ENCODE data around the gene AUP1. TPM values are rescaled to one million over a fixed set of nuclear protein-coding genes. Genes with fewer than 3 reads are reported as not detected.
"Not testable (repeated sequence)": the region's sequence is repeated elsewhere in the genome, so short reads cannot be mapped to it uniquely, and the experiment has no call there.

The AUP1 gene
- total RNA-seq, 1 experiment from 2014 or later: 135 TPM

GRCh38 chr2:74499267-74499939, 30.1 kb downstream of the AUP1 start, which contains the start of gene LBX2:
Gene LBX2, minus strand, starts transcription at chr2:74499603. Its CDS starts 66 bp downstream, at chr2:74499537.
- DNase-seq (ENCODE audit: low read depth): peak; percentile 40

GRCh38 chr2:74498500-74499266, 30.8 kb downstream of the AUP1 start:
- peak; percentile 59 for DNase-seq (ENCODE audit: low read depth)

- DNase-seq (ENCODE audit: low read depth): no peak
Measured at GRCh38 chr2:74497777-74498499, 31.6 kb downstream of the AUP1 start.

- DNase-seq (ENCODE audit: low read depth): no peak
Measured at GRCh38 chr2:74496997-74497776, 32.3 kb downstream of the AUP1 start.

- DNase-seq (ENCODE audit: low read depth): no peak
Measured at GRCh38 chr2:74495440-74495839, 34.1 kb downstream of the AUP1 start.

GRCh38 chr2:74493546-74493945, 36.0 kb downstream of the AUP1 start:
- no peak for DNase-seq (ENCODE audit: low read depth)

GRCh38 chr2:74491648-74492544, 37.6 kb downstream of the AUP1 start:
- no peak for DNase-seq (ENCODE audit: low read depth)

GRCh38 chr2:74489906-74490305, 39.6 kb downstream of the AUP1 start:
- DNase-seq (ENCODE audit: low read depth): no peak

- no peak for DNase-seq (ENCODE audit: low read depth)
Measured at GRCh38 chr2:74488643-74489481, 40.6 kb downstream of the AUP1 start.

GRCh38 chr2:74486141-74486540, 43.4 kb downstream of the AUP1 start:
- no peak for DNase-seq (ENCODE audit: low read depth)

GRCh38 chr2:74483675-74484164, 45.8 kb downstream of the AUP1 start:
- not testable (repeated sequence) for DNase-seq (ENCODE audit: low read depth)

GRCh38 chr2:74482801-74483674, 46.5 kb downstream of the AUP1 start, which contains the start of the genes CCDC142 and TTC31:
Gene CCDC142, minus strand, starts transcription at chr2:74482998. Its CDS starts 161 bp downstream, at chr2:74482837.
Gene TTC31, plus strand, starts transcription at chr2:74483081. Its CDS starts 15 bp downstream, at chr2:74483096.
- DNase-seq (ENCODE audit: low read depth): peak; percentile 95

GRCh38 chr2:74481961-74482800, 47.3 kb downstream of the AUP1 start:
- DNase-seq (ENCODE audit: low read depth): no peak

GRCh38 chr2:74481431-74481830, 48.1 kb downstream of the AUP1 start:
- no peak for DNase-seq (ENCODE audit: low read depth)

Data from Daoy (cell line).